Measurements from ENCODE around the gene SPATA12. TPM values are rescaled to one million over a fixed set of nuclear protein-coding genes. Genes with fewer than 3 reads are reported as not detected.

SPATA12 gene
- total and polyA plus RNA-seq, 7 experiments from 2014 or later: not detected

- H3K4me1 ChIP-seq (ENCODE audit: control insufficient read depth in 2 of 2, insufficient read depth in 2 of 2, low read length in 2 of 2): no peaks in the 10 kb centered on the region
- DNase-seq (no peak), ATAC-seq (peak; percentile 41)
- H3K9me3 ChIP-seq (ENCODE audit: control insufficient read depth in 2 of 3, low read length in 3 of 3): no peaks in the 10 kb centered on the region
- POLR2A ChIA-PET: no interaction called here
- no peaks in the 10 kb centered on the region for H3K4me1 Mint-ChIP-seq
- H3K27me3 Mint-ChIP-seq: peaks cover 0 to 17% (median 0%) of the 10 kb centered on the region in 5 donors
- intact Hi-C loops (cut with micrococcal nuclease): no loop called here
- no peak overlapping the region for H3K27ac Mint-ChIP-seq
- H3K27ac ChIP-seq (ENCODE audit: low read depth, low read length): no peak overlapping the region
- no peak overlapping the region for H3K4me3 Mint-ChIP-seq
- H3K27me3 ChIP-seq (ENCODE audit: control insufficient read depth in 2 of 2, insufficient read depth in 2 of 2, low read length in 2 of 2): no peaks in the 10 kb centered on the region
- H3K4me3 ChIP-seq (ENCODE audit: low read length): no peak overlapping the region
- H3K9me3 Mint-ChIP-seq: no peaks in the 10 kb centered on the region
- H3K36me3 ChIP-seq (ENCODE audit: control insufficient read depth in 2 of 3, insufficient read depth in 3 of 3, low read length in 3 of 3): no peaks in the 10 kb centered on the region
- no peaks in the 10 kb centered on the region for H3K36me3 Mint-ChIP-seq
- CTCF ChIA-PET: no interaction called here
Measured at GRCh38 chr3:57031631-57032541, 28.6 kb upstream of the SPATA12 start.

DNA sequence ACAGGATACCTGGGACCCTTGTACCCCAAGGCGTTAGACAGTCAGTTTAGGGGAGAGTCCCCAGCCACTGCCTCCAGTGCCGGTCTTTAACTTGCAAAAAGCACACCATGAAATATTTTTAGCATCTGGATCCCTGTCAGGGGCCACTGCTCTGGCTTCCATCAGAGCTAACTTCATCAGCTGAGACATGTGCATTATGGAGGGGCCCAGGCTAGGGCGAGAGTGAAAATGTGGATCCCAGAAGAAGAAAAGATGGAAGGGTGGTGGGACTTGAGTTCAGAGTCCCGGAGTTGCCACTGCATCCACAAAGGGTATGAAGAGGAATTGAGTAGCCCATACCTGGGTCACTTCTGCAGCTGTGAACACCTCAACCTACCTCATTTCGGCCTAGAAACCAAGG, 23.5 kb upstream of the SPATA12 start:
- Histone ChIP-seq H3K4me1 (ENCODE audit: control insufficient read depth in 2 of 2, insufficient read depth in 2 of 2, low read length in 2 of 2) (no peaks in the 10 kb centered on the region), H3K36me3 (ENCODE audit: control insufficient read depth in 2 of 3, insufficient read depth in 3 of 3, low read length in 3 of 3) (no peaks in the 10 kb centered on the region), H3K27me3 (ENCODE audit: control insufficient read depth in 2 of 2, insufficient read depth in 2 of 2, low read length in 2 of 2) (no peaks in the 10 kb centered on the region), H3K27ac (ENCODE audit: low read depth, low read length) (no peak overlapping the region), H3K4me3 (ENCODE audit: low read length) (no peak overlapping the region), H3K9me3 (ENCODE audit: control insufficient read depth in 2 of 3, low read length in 3 of 3) (no peaks in the 10 kb centered on the region)
- intact Hi-C loops (cut with micrococcal nuclease): no loop called here
- H3K27me3 Mint-ChIP-seq: peaks cover 5 to 32% (median 10%) of the 10 kb centered on the region in 5 donors
- ChIA-PET CTCF (no interaction called here), POLR2A (no interaction called here)
- H3K4me1 Mint-ChIP-seq: no peaks in the 10 kb centered on the region
- H3K36me3 Mint-ChIP-seq: no peaks in the 10 kb centered on the region
- no peak overlapping the region for H3K4me3 Mint-ChIP-seq
- H3K27ac Mint-ChIP-seq: no peak overlapping the region
- DNase-seq (no peak), ATAC-seq (no peak)
- H3K9me3 Mint-ChIP-seq: no peaks in the 10 kb centered on the region

- Mint-ChIP-seq H3K27ac (no peak overlapping the region), H3K4me3 (no peak overlapping the region), H3K36me3 (no peaks in the 10 kb centered on the region), H3K4me1 (no peaks in the 10 kb centered on the region), H3K27me3 (peaks cover 5 to 23% (median 13%) of the 10 kb centered on the region in 5 donors), H3K9me3 (no peaks in the 10 kb centered on the region)
- Histone ChIP-seq H3K27me3 (ENCODE audit: control insufficient read depth in 2 of 2, insufficient read depth in 2 of 2, low read length in 2 of 2) (no peaks in the 10 kb centered on the region), H3K4me3 (ENCODE audit: low read length) (no peak overlapping the region), H3K36me3 (ENCODE audit: control insufficient read depth in 2 of 3, insufficient read depth in 3 of 3, low read length in 3 of 3) (no peaks in the 10 kb centered on the region), H3K9me3 (ENCODE audit: control insufficient read depth in 2 of 3, low read length in 3 of 3) (no peaks in the 10 kb centered on the region), H3K27ac (ENCODE audit: low read depth, low read length) (no peak overlapping the region), H3K4me1 (ENCODE audit: control insufficient read depth in 2 of 2, insufficient read depth in 2 of 2, low read length in 2 of 2) (no peaks in the 10 kb centered on the region)
- ChIA-PET CTCF (no interaction called here), POLR2A (no interaction called here)
- intact Hi-C loops (cut with micrococcal nuclease): no loop called here
- no peak for DNase-seq
- ATAC-seq: no peak
Measured at GRCh38 chr3:57038466-57039164, 21.8 kb upstream of the SPATA12 start.

DNA sequence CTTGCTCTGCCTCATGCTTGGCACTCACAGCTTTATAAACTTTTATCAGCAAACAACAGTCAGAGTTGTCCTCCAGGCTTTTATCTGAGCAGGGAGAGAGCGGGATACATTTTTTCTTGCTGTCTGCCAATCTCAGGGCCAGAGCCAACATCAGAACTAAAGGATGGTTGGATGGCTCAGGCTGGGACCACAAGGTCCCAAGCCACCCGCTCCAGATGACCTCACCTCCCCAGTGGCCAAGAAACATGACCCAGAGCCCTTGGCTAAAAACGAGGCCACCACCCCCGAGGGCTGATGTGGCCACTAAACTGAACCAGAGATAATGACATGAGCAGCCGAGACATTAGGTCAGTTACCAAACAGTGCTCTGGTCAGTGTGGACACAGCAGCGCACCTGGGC, 18.8 kb upstream of the SPATA12 start:
- ATAC-seq (no peak), DNase-seq (no peak)
- no peaks in the 10 kb centered on the region for H3K4me1 Mint-ChIP-seq
- H3K4me1 ChIP-seq (ENCODE audit: control insufficient read depth in 2 of 2, insufficient read depth in 2 of 2, low read length in 2 of 2): no peaks in the 10 kb centered on the region
- CTCF ChIA-PET: no interaction called here
- POLR2A ChIA-PET: no interaction called here
- peaks cover 5 to 19% (median 13%) of the 10 kb centered on the region in 5 donors for H3K27me3 Mint-ChIP-seq
- H3K9me3 Mint-ChIP-seq: no peaks in the 10 kb centered on the region
- H3K27me3 ChIP-seq (ENCODE audit: control insufficient read depth in 2 of 2, insufficient read depth in 2 of 2, low read length in 2 of 2): no peaks in the 10 kb centered on the region
- H3K27ac ChIP-seq (ENCODE audit: low read depth, low read length): no peak overlapping the region
- H3K4me3 Mint-ChIP-seq: no peak overlapping the region
- H3K27ac Mint-ChIP-seq: no peak overlapping the region
- no peak overlapping the region for H3K4me3 ChIP-seq (ENCODE audit: low read length)
- intact Hi-C loops (cut with micrococcal nuclease): no loop called here
- H3K36me3 ChIP-seq (ENCODE audit: control insufficient read depth in 2 of 3, insufficient read depth in 3 of 3, low read length in 3 of 3): no peaks in the 10 kb centered on the region
- H3K9me3 ChIP-seq (ENCODE audit: control insufficient read depth in 2 of 3, low read length in 3 of 3): no peaks in the 10 kb centered on the region
- no peaks in the 10 kb centered on the region for H3K36me3 Mint-ChIP-seq

GRCh38 chr3:57043518-57043917, 16.9 kb upstream of the SPATA12 start:
- DNase-seq (no peak), ATAC-seq (no peak)
- ChIA-PET POLR2A (no interaction called here), CTCF (no interaction called here)
- no peaks in the 10 kb centered on the region for H3K36me3 ChIP-seq (ENCODE audit: control insufficient read depth in 2 of 3, insufficient read depth in 3 of 3, low read length in 3 of 3)
- no peak overlapping the region for H3K27ac ChIP-seq (ENCODE audit: low read depth, low read length)
- Mint-ChIP-seq H3K27ac (no peak overlapping the region), H3K36me3 (no peaks in the 10 kb centered on the region), H3K9me3 (no peaks in the 10 kb centered on the region), H3K27me3 (peaks cover 10 to 26% (median 19%) of the 10 kb centered on the region in 5 donors), H3K4me3 (no peak overlapping the region), H3K4me1 (no peaks in the 10 kb centered on the region)
- H3K4me1 ChIP-seq (ENCODE audit: control insufficient read depth in 2 of 2, insufficient read depth in 2 of 2, low read length in 2 of 2): no peaks in the 10 kb centered on the region
- intact Hi-C loops (cut with micrococcal nuclease): no loop called here
- H3K4me3 ChIP-seq (ENCODE audit: low read length): no peak overlapping the region
- no peaks in the 10 kb centered on the region for H3K27me3 ChIP-seq (ENCODE audit: control insufficient read depth in 2 of 2, insufficient read depth in 2 of 2, low read length in 2 of 2)
- no peaks in the 10 kb centered on the region for H3K9me3 ChIP-seq (ENCODE audit: control insufficient read depth in 2 of 3, low read length in 3 of 3)

DNA sequence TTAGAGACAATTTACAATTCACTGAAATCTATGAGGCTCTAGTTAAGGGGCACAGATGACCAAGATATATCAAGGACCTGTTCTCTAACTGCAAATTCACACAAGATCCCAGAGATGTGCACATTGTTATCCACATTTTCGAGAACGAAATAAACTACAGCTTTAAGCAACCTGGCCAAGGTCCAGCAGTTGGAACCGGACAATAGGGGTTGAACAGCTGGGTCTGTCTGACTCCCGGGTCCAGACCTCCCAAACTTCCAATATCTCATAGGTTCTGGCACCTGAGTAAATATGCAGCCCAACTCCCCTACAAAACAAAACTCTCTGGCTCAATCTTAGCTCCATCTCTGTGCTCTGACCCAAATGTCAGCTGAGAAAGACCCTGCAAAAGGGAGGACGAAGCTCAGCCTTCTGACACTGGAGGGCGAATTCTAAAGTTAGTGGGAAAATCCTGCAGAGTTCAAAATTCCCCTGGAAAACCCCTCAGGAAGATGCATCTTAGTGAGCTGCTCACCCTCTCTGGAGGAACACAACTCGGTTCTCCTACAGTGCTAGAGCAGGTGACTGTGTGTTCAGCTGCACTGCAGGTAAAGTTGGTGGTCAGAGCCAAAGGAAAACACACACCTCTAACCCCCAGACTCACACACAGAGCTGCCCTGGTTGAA, 14.2 kb upstream of the SPATA12 start:
- Mint-ChIP-seq H3K4me3 (no peak overlapping the region), H3K9me3 (no peaks in the 10 kb centered on the region), H3K27ac (no peak overlapping the region), H3K4me1 (no peaks in the 10 kb centered on the region), H3K27me3 (peaks cover 0 to 19% (median 11%) of the 10 kb centered on the region in 5 donors), H3K36me3 (no peaks in the 10 kb centered on the region)
- DNase-seq (no peak), ATAC-seq (no peak)
- intact Hi-C loops (cut with micrococcal nuclease): no loop called here
- Histone ChIP-seq H3K4me1 (ENCODE audit: control insufficient read depth in 2 of 2, insufficient read depth in 2 of 2, low read length in 2 of 2) (no peaks in the 10 kb centered on the region), H3K4me3 (ENCODE audit: low read length) (no peak overlapping the region), H3K36me3 (ENCODE audit: control insufficient read depth in 2 of 3, insufficient read depth in 3 of 3, low read length in 3 of 3) (no peaks in the 10 kb centered on the region), H3K27ac (ENCODE audit: low read depth, low read length) (no peak overlapping the region), H3K27me3 (ENCODE audit: control insufficient read depth in 2 of 2, insufficient read depth in 2 of 2, low read length in 2 of 2) (no peaks in the 10 kb centered on the region), H3K9me3 (ENCODE audit: control insufficient read depth in 2 of 3, low read length in 3 of 3) (no peaks in the 10 kb centered on the region)
- ChIA-PET POLR2A (no interaction called here), CTCF (no interaction called here)
